Mucosa of stomach (tissue), 1 donor: Measurements from ENCODE around the gene ICE2.

Experiments used
- H3K27me3 ChIP-seq: one replicate; pipeline ENCODE4 v1.7.0; 2013; ENCODE audit warnings: mild to moderate bottlenecking, low read length; ENCODE audit not compliant: control insufficient read depth, insufficient read depth
- H3K36me3 ChIP-seq: one replicate; pipeline ENCODE4 v1.7.0; 2013; ENCODE audit warnings: low read length; ENCODE audit not compliant: control insufficient read depth, insufficient read depth
- H3K4me1 ChIP-seq: one replicate; pipeline ENCODE4 v1.7.0; 2013; ENCODE audit warnings: mild to moderate bottlenecking, low read length; ENCODE audit not compliant: control insufficient read depth, insufficient read depth
- H3K4me3 ChIP-seq: one replicate; pipeline ENCODE4 v1.7.0; 2013; ENCODE audit warnings: low read length
- H3K9ac ChIP-seq: one replicate; pipeline ENCODE4 v1.7.0; 2013; ENCODE audit warnings: mild to moderate bottlenecking, low read length, moderate library complexity
- H3K9me3 ChIP-seq: one replicate; pipeline ENCODE4 v1.7.0; 2013; ENCODE audit warnings: mild to moderate bottlenecking, low read length, moderate library complexity; ENCODE audit not compliant: control insufficient read depth
- donor health status: Pancreatic carcinoma.

The ICE2 gene

DNA sequence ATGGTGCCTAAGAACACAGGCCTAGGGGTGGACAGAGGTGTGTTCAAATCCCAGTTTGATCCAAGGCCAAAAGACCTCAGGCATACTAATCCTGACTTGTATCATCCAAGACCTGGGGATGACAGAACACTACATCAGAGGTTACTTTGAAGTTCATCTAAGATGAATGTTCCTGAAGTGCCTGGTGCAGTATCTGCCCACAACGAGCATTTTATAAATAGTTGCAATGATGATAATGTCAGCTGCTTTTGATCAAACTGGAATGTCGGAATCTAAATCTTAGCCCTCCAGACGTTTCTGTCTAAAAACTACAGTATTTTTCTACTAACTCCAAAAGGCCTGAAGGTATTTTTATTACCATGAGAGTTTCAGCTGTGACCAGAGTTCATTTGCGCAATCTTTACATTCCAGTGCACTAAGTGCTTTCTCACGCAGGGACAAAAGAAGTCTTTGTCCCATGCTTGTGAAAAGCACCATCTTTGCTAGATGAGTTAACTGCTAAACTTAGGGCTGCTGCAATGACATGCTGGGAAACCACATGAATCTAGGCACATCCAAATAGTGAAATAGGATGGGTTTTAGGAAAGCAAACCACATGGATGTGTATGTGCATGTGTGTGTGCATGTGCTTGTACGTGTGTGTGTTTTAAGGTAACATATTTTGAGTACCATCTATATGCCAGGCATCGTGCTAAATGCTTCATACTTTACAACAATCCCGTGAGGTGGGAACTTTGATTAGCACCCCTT, 99.2 kb downstream of the ICE2 start:
- no peaks in the 10 kb centered on the region for H3K27me3 ChIP-seq
- H3K9me3 ChIP-seq, result no peaks in the 10 kb centered on the region
- no peak overlapping the region for H3K4me3 ChIP-seq
- H3K36me3 ChIP-seq, result peaks cover 24% of the 10 kb centered on the region
- no peak overlapping the region for H3K9ac ChIP-seq
- H3K4me1 ChIP-seq, result peaks cover 26% of the 10 kb centered on the region

GRCh38 chr15:60379185-60379524, 99.8 kb downstream of the ICE2 start:
- H3K4me3 ChIP-seq, result no peak overlapping the region

DNA sequence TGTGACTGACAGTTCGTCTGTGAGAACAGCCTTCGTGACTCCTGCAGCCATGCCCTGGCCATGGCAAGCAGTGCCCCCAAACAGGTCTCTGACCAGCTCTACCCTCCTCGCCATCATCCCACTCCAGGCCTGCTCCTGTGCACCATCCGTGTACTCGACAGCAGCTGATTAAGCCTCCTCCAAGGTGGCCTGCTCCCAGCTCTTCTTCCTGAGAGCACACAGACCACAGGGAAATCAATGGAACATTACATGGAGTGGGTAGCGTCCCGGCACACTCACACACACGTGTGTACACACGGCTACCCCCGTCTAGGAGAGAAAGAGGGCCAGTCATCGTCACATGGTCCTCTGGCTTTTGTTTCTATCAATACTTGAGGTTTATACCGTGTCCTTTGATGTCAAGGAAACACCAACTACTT, 102.3 kb downstream of the ICE2 start:
- H3K4me3 ChIP-seq, result no peak overlapping the region
- no peaks in the 10 kb centered on the region for H3K9me3 ChIP-seq
- H3K36me3 ChIP-seq, result peaks cover 13% of the 10 kb centered on the region
- no peak overlapping the region for H3K9ac ChIP-seq
- H3K4me1 ChIP-seq, result peaks cover 54% of the 10 kb centered on the region
- no peaks in the 10 kb centered on the region for H3K27me3 ChIP-seq

More at GRCh38 chr15:60379185-60379524, 99.8 kb downstream of the ICE2 start:
- Histone ChIP-seq H3K9me3 (no peaks in the 10 kb centered on the region), H3K9ac (no peak overlapping the region), H3K36me3 (peaks cover 22% of the 10 kb centered on the region), H3K27me3 (no peaks in the 10 kb centered on the region), H3K4me1 (peaks cover 30% of the 10 kb centered on the region)

GRCh38 chr15:60375306-60375705, 103.6 kb downstream of the ICE2 start:
- no peaks in the 10 kb centered on the region for H3K27me3 ChIP-seq
- H3K4me3 ChIP-seq, result no peak overlapping the region
- peaks cover 67% of the 10 kb centered on the region for H3K4me1 ChIP-seq
- H3K9me3 ChIP-seq, result no peaks in the 10 kb centered on the region
- H3K9ac ChIP-seq, result no peak overlapping the region
- H3K36me3 ChIP-seq, result peaks cover 7% of the 10 kb centered on the region

DNA sequence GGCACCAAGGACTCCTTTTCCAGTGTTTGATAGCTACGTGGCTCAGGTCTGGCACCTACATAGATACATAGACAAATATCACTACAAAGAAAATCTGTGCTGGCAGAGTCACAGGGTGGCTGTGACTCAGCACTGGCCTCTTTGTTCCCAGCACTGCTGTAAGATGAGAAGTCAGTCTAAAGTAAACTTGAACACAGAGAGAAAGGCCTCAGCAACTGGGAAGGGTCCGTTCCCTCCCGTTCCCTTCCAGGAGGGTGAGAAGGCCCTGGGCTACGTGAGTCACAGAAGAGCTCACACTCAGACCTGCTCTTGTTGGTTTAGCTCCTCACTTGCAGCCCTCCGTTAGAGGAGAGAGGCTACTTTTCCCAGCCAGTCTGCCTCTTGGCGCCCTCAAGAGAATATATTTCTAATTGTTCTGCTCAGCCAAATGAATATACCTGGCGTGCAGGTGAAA, 104.3 kb downstream of the ICE2 start:
- Histone ChIP-seq H3K9me3 (no peaks in the 10 kb centered on the region), H3K4me3 (no peak overlapping the region), H3K27me3 (no peaks in the 10 kb centered on the region), H3K36me3 (peaks cover 12% of the 10 kb centered on the region), H3K4me1 (peaks cover 64% of the 10 kb centered on the region), H3K9ac (no peak overlapping the region)

GRCh38 chr15:60374209-60374608, 104.7 kb downstream of the ICE2 start:
- peaks cover 64% of the 10 kb centered on the region for H3K4me1 ChIP-seq
- H3K9ac ChIP-seq, result no peak overlapping the region
- H3K9me3 ChIP-seq, result no peaks in the 10 kb centered on the region
- peaks cover 12% of the 10 kb centered on the region for H3K36me3 ChIP-seq
- H3K4me3 ChIP-seq, result no peak overlapping the region
- no peaks in the 10 kb centered on the region for H3K27me3 ChIP-seq

GRCh38 chr15:60373745-60374144, 105.2 kb downstream of the ICE2 start:
- H3K36me3 ChIP-seq, result peaks cover 12% of the 10 kb centered on the region
- no peaks in the 10 kb centered on the region for H3K9me3 ChIP-seq
- no peak overlapping the region for H3K4me3 ChIP-seq
- H3K9ac ChIP-seq, result no peak overlapping the region
- H3K4me1 ChIP-seq, result peaks cover 64% of the 10 kb centered on the region
- no peaks in the 10 kb centered on the region for H3K27me3 ChIP-seq

- H3K9ac ChIP-seq, result no peak overlapping the region
- peaks cover 12% of the 10 kb centered on the region for H3K36me3 ChIP-seq
- no peaks in the 10 kb centered on the region for H3K27me3 ChIP-seq
- H3K4me3 ChIP-seq, result no peak overlapping the region
- peaks cover 64% of the 10 kb centered on the region for H3K4me1 ChIP-seq
- no peaks in the 10 kb centered on the region for H3K9me3 ChIP-seq
These were observed 105.6 kb downstream of the ICE2 start for GRCh38 chr15:60373327-60373726.

- Histone ChIP-seq H3K4me1 (peaks cover 64% of the 10 kb centered on the region), H3K36me3 (peaks cover 12% of the 10 kb centered on the region), H3K4me3 (no peak overlapping the region), H3K27me3 (no peaks in the 10 kb centered on the region), H3K9ac (no peak overlapping the region), H3K9me3 (no peaks in the 10 kb centered on the region)
These were observed 106.2 kb downstream of the ICE2 start for GRCh38 chr15:60372756-60373155.

DNA sequence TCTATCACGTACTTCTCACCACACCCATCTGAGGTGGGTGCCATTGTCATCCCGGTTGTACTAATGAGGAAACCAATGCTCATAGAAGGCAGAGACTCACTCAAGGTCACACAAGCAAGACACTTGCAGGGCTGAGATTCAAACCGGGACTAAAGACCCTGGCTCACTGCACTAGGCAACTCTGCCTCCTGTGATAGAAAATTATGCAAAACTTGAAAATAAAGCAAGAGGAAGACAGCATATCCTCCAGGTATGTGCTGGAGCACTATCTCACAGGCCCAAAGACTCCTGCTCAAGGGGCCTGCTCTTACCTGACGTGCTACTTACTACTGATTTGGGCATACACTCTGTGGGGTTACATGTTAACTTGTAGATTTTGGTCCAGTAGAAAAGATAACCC, 106.7 kb downstream of the ICE2 start:
- Histone ChIP-seq H3K27me3 (no peaks in the 10 kb centered on the region), H3K9me3 (no peaks in the 10 kb centered on the region), H3K4me3 (no peak overlapping the region), H3K9ac (no peak overlapping the region), H3K4me1 (peaks cover 64% of the 10 kb centered on the region), H3K36me3 (peaks cover 12% of the 10 kb centered on the region)

- peak overlapping the region; percentile 16 for H3K9ac ChIP-seq
- H3K4me3 ChIP-seq, result no peak overlapping the region
- no peaks in the 10 kb centered on the region for H3K9me3 ChIP-seq
- peaks cover 58% of the 10 kb centered on the region for H3K4me1 ChIP-seq
- peaks cover 6% of the 10 kb centered on the region for H3K36me3 ChIP-seq
- H3K27me3 ChIP-seq, result no peaks in the 10 kb centered on the region
These were observed 107.5 kb downstream of the ICE2 start for GRCh38 chr15:60371175-60372051.

DNA sequence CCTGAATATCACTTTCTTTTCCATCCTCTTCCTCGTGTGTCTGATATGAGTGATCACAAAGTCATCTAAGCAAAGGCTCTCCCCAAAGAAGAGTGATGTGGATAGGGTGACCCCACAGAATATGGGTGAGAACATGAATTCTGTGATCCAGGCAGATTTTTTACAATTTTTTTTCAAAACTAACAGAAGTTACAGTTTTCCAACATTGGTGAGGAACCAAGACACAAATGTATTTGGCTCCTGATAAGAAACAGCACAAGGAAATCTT, 108.1 kb downstream of the ICE2 start:
- no peaks in the 10 kb centered on the region for H3K27me3 ChIP-seq
- no peak overlapping the region for H3K4me3 ChIP-seq
- H3K36me3 ChIP-seq, result peaks cover 5% of the 10 kb centered on the region
- peaks cover 55% of the 10 kb centered on the region for H3K4me1 ChIP-seq
- H3K9me3 ChIP-seq, result no peaks in the 10 kb centered on the region
- H3K9ac ChIP-seq, result no peak overlapping the region
